H1 (cell line): ENCODE data around the gene PLEKHA5. TPM values are rescaled to one million over a fixed set of nuclear protein-coding genes. Genes with fewer than 3 reads are reported as not detected.

Source experiments
- ASH2L ChIP-seq: fragments of 200-600, 300-600 bp; sonication (generic); IDR thresholded peaks from one replicate; pipeline ENCODE4 v1.7.1; 2017; ENCODE audit warnings: low read length
- E2F6 ChIP-seq: IDR thresholded peaks from 2 replicates; pipeline ENCODE4 v1.6.1; 2012; ENCODE audit warnings: inconsistent platforms
- EP300 ChIP-seq, 2 experiments: IDR thresholded peaks; 1 replicate in 1 of 2; 2 replicates in 1 of 2; pipeline ENCODE4 v1.6.1; 2011 to 2012; ENCODE audit warnings: low read depth in 2 of 2, low read length in 2 of 2, mild to moderate bottlenecking in 2 of 2, borderline replicate concordance in 1 of 2, inconsistent platforms in 1 of 2, moderate library complexity in 1 of 2
- HDAC2 ChIP-seq, 2 experiments: fragments of 300-600 bp in 1 of 2; sonication (generic) in 1 of 2; IDR thresholded peaks; 2 replicates each; pipeline ENCODE4 v1.6.1; 2011 to 2012; ENCODE audit warnings: low read depth in 2 of 2, low read length in 2 of 2, mild to moderate bottlenecking in 2 of 2, moderate library complexity in 2 of 2, borderline replicate concordance in 1 of 2, inconsistent platforms in 1 of 2
- HDAC6 ChIP-seq: IDR thresholded peaks from one replicate; pipeline ENCODE4 v1.7.1; 2012; ENCODE audit warnings: low read depth, mild to moderate bottlenecking, inconsistent platforms, low read length, moderate library complexity
- KDM5A ChIP-seq: fragments of 200-600 bp; IDR thresholded peaks from 2 replicates; pipeline ENCODE4 v1.7.1; 2012; ENCODE audit warnings: mild to moderate bottlenecking, low read length, inconsistent platforms, mixed read lengths
- RNF2 ChIP-seq: fragments of 200-900, 300-1000 bp; sonication (generic); IDR thresholded peaks from 2 replicates; pipeline ENCODE4 v1.7.1; 2016; ENCODE audit warnings: borderline replicate concordance, low read depth, mild to moderate bottlenecking, antibody characterized with exemption, low read length; ENCODE audit not compliant: poor library complexity, severe bottlenecking; ENCODE audit errors: missing control alignments
- SAP30 ChIP-seq: fragments of 300-600 bp; sonication (generic); IDR thresholded peaks from 2 replicates; pipeline ENCODE4 v1.7.1; 2012; ENCODE audit warnings: low read length, moderate library complexity, mild to moderate bottlenecking, inconsistent platforms; ENCODE audit not compliant: insufficient read depth, insufficient replicate concordance
- SIN3A ChIP-seq, 2 experiments: IDR thresholded peaks in 1 of 2; conservative IDR thresholded peaks in 1 of 2; 2 replicates each; pipeline ENCODE4 v1.6.1; 2011 to 2012; ENCODE audit warnings: low read length in 2 of 2, improper control_type of control experiment in 1 of 2, low read depth in 1 of 2, mild to moderate bottlenecking in 1 of 2
- TAF1 ChIP-seq: IDR thresholded peaks from 2 replicates; pipeline ENCODE4 v1.6.1; 2011; ENCODE audit warnings: mild to moderate bottlenecking, low read depth, low read length
- TEAD4 ChIP-seq: IDR thresholded peaks from 2 replicates; pipeline ENCODE4 v1.6.1; 2012; ENCODE audit warnings: low read depth, low read length, inconsistent platforms, mixed read lengths
- YY1 ChIP-seq: IDR thresholded peaks from 2 replicates; pipeline ENCODE4 v1.6.1; 2011; ENCODE audit warnings: low read depth, mild to moderate bottlenecking, low read length
- polyA plus RNA-seq, 7 experiments: library from polyadenylated mRNA; depleted of rRNA in 3 of 7; stranded (reverse) in 5 of 7; unstranded in 2 of 7; fragments of >200 nt in 5 of 7; fragments of 200-250 nt in 2 of 7; gene quantifications; 1 replicate in 5 of 7; 2 replicates in 1 of 7; 4 replicates in 1 of 7; pipeline versions ENCODE4 v1.2.1 to v1.2.3, GENCODE V29; 2011 to 2013; ENCODE audit warnings: missing spikeins in 2 of 7, mixed read lengths in 2 of 7
- total RNA-seq: library from RNA; stranded (reverse); fragmentation: NEBNext Ultra II Directional; extraction: Animal tissue kit (Norgen Biotek cat#: 25700); gene quantifications from 2 replicates; pipeline ENCODE4 v1.2.1, GENCODE V29; 2021
- TF ChIP-seq, protein P1 (sequence below): IDR thresholded peaks from 2 replicates; pipeline ENCODE4 v1.6.1; 2011; ENCODE audit warnings: low read depth, mild to moderate bottlenecking, low read length; ENCODE audit not compliant: insufficient read depth
- TF ChIP-seq, protein P2 (sequence below): IDR thresholded peaks from 2 replicates; pipeline ENCODE4 v1.6.1; 2012; ENCODE audit warnings: low read length, inconsistent platforms
- TF ChIP-seq, protein P3 (sequence below): IDR thresholded peaks from 2 replicates; pipeline ENCODE4 v1.6.1; 2012; ENCODE audit warnings: inconsistent platforms

The PLEKHA5 gene
- total and polyA plus RNA-seq, 2 of the 8 experiments (the other 6 are each of a cell fraction or from before 2014, with no cell fraction given): 17.2 to 66.1 TPM

GRCh38 chr12:19130224-19131024 is 891 bp downstream of the PLEKHA5 start (continued):
- peak in 1 of 2 experiments; percentile 2; a peak in 1 of 4 replicates for TF ChIP-seq SIN3A (conservative IDR thresholded peaks at IDR 0.05 in 1 of 2, IDR thresholded peaks at IDR 0.05 in 1 of 2; ENCODE audit: low read depth in 1 of 2, low read length in 2 of 2)
- no peak for TF ChIP-seq TEAD4
- TF ChIP-seq EP300 (IDR thresholded peaks at IDR 0.05; ENCODE audit: borderline replicate concordance in 1 of 2, low read depth in 2 of 2, low read length in 2 of 2): no peak
- TF ChIP-seq HDAC6: no peak
- TF ChIP-seq, protein P1, sequence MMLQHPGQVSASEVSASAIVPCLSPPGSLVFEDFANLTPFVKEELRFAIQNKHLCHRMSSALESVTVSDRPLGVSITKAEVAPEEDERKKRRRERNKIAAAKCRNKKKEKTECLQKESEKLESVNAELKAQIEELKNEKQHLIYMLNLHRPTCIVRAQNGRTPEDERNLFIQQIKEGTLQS: no peak
- TF ChIP-seq RNF2: no peak
- TF ChIP-seq KDM5A: no peak
- peak; percentile 53 for TF ChIP-seq SAP30
- peak in 1 of 2 experiments; percentile 33; a peak in 1 of 4 replicates for TF ChIP-seq HDAC2 (IDR thresholded peaks at IDR 0.05; ENCODE audit: borderline replicate concordance in 1 of 2, low read depth in 2 of 2, low read length in 2 of 2)
- TF ChIP-seq YY1: no peak
- peak; percentile 4; the same call in 1 of the 2 replicates for TF ChIP-seq TAF1
- TF ChIP-seq, protein P2, sequence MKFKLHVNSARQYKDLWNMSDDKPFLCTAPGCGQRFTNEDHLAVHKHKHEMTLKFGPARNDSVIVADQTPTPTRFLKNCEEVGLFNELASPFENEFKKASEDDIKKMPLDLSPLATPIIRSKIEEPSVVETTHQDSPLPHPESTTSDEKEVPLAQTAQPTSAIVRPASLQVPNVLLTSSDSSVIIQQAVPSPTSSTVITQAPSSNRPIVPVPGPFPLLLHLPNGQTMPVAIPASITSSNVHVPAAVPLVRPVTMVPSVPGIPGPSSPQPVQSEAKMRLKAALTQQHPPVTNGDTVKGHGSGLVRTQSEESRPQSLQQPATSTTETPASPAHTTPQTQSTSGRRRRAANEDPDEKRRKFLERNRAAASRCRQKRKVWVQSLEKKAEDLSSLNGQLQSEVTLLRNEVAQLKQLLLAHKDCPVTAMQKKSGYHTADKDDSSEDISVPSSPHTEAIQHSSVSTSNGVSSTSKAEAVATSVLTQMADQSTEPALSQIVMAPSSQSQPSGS: peak; percentile 29; the same call in 1 of the 2 replicates
- peak; percentile 23 for TF ChIP-seq ASH2L
- 0 out of 2 replicates have a peak, but pooled peaks have one; percentile 35 for TF ChIP-seq E2F6
- TF ChIP-seq, protein P3, sequence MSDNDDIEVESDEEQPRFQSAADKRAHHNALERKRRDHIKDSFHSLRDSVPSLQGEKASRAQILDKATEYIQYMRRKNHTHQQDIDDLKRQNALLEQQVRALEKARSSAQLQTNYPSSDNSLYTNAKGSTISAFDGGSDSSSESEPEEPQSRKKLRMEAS: peak; percentile 26
- TF ChIP-seq, all 59 proteins: peak for 10
